GM19438 (cell line): ENCODE measurements around the gene MISFA.
"Not testable (repeated sequence)": the region's sequence is repeated elsewhere in the genome, so short reads cannot be mapped to it uniquely, and the experiment has no call there.

Experiments used
- ATAC-seq: cut with Tn5 transposase; IDR thresholded peaks from one replicate; pipeline ENCODE4 v1.9.1; 2021; ENCODE audit warnings: low read depth; ENCODE audit not compliant: unreplicated experiment

Gene MISFA

GRCh38 chr11:18599739-18600230 is at the start of gene MISFA:
MISFA (plus strand) TSS chr11:18599789; CDS start chr11:18599929, 140 bp downstream.
- no peak for ATAC-seq

DNA sequence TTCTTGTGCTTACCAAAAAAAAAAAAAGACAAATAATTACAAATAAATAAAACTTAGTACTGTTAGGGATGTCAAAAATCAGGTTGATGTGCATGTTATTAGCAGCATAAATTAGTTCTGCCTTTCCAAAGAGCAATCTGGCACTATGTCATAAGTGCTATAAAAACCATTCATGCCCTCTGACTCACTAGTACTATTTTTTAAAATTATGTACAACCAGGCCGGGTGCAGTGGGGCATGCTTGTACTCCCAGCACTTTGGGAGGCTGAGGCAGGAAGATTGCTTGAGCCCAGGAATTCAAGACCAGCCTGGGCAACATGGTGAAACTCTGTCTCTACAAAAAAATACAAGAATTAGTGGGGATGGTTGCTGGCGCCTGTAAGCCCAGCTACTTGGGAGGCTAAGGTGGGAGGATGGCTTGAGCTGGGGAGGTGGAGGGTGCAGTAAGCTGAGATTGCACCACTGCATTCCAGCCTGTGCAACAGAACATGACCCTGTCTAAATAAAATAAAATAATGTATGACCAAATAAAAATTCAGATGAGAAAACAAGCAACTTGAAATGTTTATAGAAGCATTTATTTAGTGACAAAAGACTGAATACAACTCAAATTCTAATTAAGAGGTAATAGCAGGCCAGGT is 36.4 kb upstream of the MISFA start:
- ATAC-seq, result no peak

DNA sequence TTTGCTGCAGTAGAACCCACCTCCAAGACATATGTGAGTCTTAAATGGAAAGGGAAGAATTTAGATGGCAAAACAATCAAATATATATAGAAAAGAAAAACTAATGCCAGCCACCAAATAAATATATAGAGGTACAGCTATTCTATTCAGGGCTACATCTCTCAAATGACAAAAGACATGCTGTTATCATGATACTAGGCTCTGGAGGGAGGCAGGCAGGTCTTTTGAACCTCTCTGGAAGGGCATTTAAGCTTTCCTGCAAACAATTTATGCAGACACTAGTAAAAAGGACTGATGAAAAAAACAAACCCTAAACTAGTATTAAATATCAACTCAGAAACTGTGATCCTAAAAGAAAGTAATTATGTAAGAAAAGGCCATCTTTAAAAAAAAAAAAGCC is 35.4 kb upstream of the MISFA start:
- no peak for ATAC-seq

DNA sequence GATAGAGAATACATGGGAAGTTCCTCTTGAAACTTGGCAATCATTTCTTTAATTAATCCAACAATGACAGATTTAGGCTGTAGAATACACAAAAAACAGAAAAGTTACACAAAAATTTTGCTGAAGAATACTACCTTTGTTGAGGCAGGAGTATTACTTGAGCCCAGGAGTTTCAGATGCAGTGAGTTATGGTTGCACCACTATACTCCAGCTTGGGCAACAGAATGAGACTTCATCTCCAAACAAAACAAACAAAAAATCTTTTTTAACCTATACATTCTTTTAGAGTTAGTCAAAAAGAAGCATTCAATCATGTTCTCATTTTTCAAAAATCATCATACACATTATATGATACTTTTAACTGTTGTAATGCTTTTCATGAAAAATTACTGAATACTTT is 33.2 kb upstream of the MISFA start:
- ATAC-seq, result no peak

DNA sequence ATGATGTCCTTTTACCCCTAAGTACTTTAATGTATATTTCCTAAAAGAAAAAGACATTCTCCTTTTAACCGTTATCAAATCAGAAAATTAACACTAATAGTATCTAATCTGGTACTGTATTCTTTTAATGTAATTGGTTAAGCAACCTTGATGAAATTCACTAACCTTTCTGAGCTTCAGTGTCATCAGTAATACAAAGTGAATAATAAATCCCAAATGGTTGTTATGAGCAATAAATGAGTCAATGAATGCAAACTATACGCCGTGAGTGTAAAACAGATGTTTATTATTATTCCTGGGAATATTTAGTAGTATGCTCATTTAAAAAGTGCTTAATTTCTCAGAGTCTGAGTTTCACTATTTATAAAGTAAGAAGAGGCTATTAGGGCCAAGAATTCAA is 32.5 kb upstream of the MISFA start:
- no peak for ATAC-seq

DNA sequence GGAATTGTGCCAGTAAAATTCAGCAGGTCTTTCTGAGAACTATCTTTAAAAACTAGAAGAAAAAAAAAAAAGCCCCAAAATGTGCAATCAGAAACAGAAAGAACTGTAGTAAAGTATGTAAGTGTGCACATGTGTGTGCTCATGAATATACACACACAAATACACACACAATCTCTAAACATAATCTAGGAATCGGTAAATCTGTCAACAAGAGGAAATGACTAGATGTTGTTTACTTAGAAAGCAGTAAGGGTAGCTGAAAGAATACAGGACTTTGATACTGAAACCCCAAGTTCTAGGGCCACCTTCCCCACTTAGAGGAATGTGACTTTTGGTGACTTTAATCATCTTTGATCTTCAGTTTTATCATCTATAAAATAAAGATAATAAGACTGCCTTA is 24.2 kb upstream of the MISFA start:
- no peak for ATAC-seq

DNA sequence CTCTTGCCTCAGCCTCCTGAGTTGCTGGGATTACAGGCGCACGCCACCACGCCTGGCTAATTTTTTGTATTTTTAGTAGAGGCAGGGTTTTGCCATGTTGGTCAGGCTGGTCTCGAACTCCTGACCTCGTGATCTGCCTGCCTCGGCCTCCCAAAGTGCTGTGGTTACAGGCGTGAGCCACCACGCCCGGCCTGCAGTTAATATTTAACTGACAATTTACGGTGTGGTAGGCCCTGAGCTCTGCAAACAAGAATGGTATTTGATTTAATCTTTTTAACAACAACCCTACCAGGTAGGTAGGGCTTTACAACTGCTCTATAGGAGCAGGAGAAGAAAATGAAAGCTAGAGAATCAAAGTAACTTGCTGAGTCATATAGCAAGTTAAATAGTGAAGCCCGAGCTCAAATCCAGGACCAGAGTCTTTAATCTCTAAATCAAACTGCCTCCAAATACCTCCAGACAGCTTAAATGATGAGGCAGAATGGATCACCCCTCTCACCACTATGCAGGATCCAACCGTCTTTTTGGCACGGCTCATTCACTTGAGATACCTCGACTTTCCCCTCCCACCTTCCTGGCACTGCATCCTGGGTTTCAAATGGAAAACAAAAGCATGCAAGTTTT is 20.5 kb upstream of the MISFA start:
- ATAC-seq, result no peak

- no peak for ATAC-seq
Measured at GRCh38 chr11:18580113-18580766, 19.3 kb upstream of the MISFA start.

DNA sequence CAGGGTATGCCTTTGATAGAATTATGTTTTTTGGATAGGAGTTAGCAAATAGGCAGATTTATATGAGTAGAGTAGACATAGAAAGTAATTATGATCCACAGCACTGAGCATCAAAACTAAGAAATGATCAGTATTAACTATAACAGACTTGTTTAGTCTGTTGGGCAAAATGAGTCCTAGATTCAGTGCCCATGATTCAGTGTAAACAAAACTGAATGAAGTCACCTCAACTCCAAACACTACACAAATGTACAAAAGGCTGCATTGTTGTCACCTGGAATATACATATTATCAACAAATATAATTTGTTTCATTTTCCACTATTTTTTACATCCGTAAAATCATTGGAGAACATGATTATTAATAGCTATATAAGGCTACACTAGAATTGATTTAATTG is 17.8 kb upstream of the MISFA start:
- no peak for ATAC-seq

DNA sequence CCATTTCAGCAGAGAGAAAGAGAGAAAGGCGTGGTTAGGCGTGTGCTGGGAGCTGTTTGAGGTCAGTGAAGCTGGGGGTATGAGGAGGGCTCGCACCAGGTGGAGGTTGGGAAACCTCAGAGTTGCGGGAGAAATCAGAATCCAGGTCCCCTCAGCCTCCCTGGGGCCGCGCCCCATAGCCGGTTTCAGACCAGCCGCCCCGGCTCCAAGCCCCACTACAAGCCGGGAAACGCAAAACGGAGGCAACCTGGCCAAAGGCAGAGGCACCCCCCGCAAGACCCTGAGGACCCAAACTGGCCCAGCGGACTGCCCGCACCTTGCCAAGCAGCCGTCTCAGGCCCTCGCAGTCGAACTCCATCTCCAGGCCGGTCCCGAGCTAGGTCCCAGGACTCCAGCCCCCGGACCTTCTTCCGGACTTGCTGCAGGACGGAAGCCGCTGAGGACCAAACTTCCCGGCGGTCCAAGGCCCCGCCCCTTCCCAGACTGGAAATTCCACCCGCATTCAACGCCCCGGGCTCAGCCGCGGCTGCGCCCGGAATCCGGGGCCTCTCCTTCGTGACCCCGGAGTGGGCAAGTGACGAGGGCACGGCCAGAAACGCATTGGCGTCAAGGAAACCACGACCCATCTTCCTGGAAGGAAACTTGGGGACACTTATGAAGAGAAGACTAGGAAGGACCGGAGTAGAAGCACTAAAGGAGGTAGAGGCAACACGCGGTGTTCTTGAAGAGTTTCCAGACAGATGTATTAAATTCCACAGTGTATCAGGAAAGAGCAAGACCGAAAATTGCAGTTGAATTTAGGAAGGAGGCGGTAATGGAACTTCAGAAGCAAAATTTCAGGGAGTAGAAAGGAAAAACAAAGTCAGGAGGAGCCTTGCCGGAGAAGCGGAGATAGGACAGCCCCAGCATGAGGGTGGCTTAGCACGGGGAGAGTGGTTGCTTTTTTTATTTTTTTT is 11.0 kb upstream of the MISFA start, which contains the start of gene UEVLD:
TSS of gene UEVLD (minus strand) at position 438 of the 956 bp plus-strand sequence. CDS start at position 358, 80 bp downstream.
- ATAC-seq, result peak; percentile 76

GRCh38 chr11:18590571-18590970 is 9.0 kb upstream of the MISFA start:
- no peak for ATAC-seq

DNA sequence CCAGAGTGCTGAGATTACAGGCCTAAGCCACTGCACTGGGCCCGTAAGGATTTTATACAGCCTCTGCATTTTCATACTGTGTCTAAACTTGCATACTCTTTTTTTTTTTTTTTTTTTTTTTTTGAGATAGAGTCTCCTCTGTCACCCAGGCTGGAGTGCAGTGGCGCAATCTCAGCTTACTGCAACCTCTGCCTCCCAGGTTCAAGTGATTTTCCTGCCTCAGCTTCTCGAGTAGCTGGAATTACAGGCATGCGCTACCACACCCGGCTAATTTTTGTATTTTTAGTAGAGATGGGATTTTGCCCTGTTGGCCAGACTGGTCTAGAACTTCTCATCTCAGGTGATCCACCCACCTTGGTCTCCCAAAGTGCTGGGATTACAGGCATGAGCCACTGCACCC is 5.5 kb upstream of the MISFA start:
- not testable (repeated sequence) for ATAC-seq

GRCh38 chr11:18594999-18595749 is 4.4 kb upstream of the MISFA start:
- ATAC-seq, result no peak

DNA sequence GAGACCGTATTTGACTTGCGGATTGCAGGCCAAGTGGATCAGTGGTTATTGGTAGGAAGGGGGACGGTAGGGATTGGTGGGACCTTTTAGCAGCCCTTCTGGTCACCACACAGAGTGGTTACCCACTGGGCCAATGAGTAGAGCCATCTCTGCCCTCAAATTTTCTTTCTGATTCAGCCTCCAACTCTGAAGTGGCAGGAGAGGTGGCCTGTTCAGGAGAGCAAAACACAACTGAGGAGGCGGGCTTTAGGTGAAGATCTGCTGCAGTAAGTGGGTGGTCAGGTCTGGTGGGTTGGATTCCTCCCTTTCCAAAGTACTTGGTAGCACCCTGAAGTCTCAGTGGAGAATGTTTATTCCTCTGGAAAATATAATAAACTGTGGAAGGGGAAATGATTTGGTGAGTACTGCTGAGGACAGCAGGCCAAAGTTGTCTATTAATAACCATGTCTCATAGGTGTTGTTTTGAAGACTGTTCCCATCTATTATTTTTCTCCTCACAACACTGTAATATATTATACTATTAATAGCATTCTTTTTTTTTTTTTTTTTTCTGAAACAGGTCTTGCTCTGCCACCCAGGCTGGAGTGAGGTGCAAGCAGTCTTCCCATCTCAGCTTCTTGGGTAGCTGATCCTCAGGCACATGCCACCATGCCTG is 1.5 kb downstream of the MISFA start:
- ATAC-seq, result no peak

- no peak for ATAC-seq
Measured at GRCh38 chr11:18608376-18608775, 8.8 kb downstream of the MISFA start.

DNA sequence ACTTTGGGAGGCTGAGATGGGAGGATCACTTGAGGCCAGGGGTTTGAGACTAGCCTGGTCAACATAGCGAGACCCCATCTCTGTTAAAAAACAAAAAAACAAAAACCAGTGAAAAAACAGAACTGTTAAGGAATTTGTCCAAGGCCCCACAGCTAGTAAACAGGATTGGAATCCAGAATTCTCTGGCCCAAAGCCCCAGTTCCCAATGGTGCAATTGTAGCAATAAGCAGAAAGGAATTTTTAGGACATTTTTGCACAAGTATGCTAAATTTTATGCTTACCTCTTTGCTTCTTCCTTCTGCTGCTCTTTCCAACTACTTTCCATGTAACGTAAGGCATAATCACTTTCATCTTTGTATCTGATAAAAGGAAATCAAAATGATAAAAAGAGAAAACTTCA is 11.6 kb downstream of the MISFA start:
- no peak for ATAC-seq

DNA sequence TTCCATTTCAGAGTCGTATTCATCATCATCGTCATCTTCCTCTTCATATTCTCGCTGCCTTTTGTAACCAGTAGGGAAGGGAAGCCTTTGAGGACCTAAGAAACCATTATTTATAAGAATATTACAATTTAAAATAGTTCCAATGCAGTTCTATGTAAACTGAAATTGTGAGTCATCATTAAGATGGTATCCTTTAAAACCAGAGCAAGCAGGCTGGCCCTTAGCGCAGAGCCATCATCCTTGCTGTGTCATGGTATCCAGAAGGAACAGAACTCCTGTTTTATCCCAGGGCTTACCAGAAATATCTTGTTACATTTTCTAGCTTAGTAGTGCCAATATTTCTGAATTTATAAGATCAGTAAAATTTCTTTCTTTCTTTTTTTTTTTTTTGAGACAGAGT is 12.8 kb downstream of the MISFA start:
- no peak for ATAC-seq

GRCh38 chr11:18614667-18615066 is 15.1 kb downstream of the MISFA start:
- no peak for ATAC-seq

DNA sequence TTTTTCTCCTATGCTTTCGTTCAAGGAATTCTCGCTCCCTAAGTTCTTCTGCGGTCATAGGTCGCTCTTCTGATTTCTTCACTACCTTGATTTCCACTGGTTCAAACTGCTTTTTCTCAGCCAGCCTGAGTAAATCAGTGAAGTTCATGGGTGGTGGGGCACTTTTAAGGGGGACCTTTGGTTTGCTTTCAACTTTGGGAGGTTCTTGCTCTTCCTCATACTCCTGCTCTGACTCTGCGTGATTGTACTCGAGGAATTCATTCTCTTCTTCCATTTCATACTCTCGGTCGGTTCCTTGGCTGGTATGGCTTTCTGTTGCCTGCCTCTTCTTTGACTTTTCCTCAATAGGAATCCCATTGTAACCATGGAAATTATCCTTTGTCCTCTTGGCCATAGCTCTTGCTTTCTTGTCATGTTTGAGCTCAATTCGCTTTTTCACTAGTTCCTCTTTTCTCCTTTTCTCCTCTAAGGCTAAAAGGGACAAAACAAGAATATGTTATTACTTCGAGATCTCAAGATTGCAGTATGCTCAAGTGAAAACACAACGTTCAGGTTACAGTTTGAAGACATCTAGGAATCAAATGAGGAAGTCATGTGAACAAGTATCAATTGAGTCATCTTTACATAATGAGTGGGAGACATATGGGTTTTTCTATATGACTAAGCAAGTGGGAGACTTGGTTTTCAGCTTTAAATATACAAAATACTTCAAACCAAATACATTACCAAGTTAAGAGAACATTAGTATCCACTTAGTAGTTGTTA is 16.2 kb downstream of the MISFA start:
- ATAC-seq, result peak; percentile 82
